ENCODE data around the gene SMCO2. TPM values are rescaled to one million over a fixed set of nuclear protein-coding genes. Genes with fewer than 3 reads are reported as not detected.

Gene SMCO2
- total RNA-seq, 2 donors from 2014 or later = 0.41 TPM; not detected in 1

DNA sequence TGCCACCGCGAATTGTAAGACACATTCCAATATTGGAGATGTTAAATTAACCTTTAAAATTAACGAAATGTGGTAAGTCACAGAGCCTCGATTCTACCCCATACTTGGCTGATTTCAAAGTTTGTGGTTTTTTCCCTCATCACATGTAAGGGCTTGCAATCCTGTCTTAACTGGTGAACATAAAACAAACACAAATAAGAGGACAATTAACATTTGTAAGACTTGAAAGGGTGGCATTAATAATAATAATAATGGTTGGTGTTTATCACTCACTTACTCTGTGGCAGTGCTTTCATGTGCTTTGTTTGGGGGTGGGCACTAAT, 104.1 kb downstream of the SMCO2 start:
- TF ChIP-seq POLR2AphosphoS5 (IDR thresholded peaks at IDR 0.05) = no peak
- WGBS = 40% methylated on average over 4 of the region's 4 CpGs
- no peak for DNase-seq (ENCODE audit: low spot score)
- peak overlapping the region in 1 of 2 donors; percentile 57 for H3K27ac ChIP-seq
- H3K36me3 ChIP-seq = no peaks in the 10 kb centered on the region
- H3K4me3 ChIP-seq = no peak overlapping the region
- no peaks in the 10 kb centered on the region for H3K9me3 ChIP-seq
- H3K27me3 ChIP-seq (replicated peaks; ENCODE audit: insufficient read depth) = no peaks in the 10 kb centered on the region
- intact Hi-C loops (cut with DNase I) = no loop called here
- peaks cover 11% of the 10 kb centered on the region for H3K4me1 ChIP-seq (replicated peaks)

DNA sequence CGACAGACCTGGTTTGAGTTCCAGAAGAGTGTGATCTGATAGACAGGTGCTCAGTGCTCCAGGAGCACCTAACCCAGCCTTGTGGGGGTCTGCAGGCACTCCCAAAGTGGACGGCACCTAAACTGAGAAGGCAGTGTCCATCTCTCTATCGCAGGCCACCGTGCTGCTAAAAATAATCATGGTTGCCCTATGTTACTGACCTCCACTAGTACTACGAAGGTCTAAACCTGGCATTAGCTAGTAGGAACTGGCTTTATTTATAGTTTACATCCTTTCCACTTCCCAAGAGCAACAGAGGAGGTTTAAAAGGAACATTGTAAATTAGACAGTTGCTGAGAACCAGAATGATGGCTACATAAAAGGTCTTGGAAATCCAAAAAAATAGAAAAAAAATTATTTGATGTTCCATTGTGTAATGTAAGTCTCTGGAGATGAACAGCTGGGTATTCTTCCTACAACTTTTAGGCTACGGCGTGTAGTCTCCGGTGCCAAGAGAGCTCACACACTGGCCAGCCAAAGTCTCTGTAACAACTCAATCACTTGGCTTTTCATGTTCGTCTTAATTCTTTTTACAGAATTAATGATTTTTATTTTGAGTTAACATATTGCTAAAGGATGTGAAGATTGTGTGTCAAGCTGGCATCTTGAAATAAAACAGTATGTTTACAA, 104.8 kb downstream of the SMCO2 start:
- Histone ChIP-seq H3K9me3 (no peaks in the 10 kb centered on the region), H3K27ac (peak overlapping the region; percentile 26 to 42), H3K4me1 (replicated peaks) (peaks cover 15% of the 10 kb centered on the region), H3K27me3 (replicated peaks; ENCODE audit: insufficient read depth) (no peaks in the 10 kb centered on the region), H3K36me3 (no peaks in the 10 kb centered on the region), H3K4me3 (no peak overlapping the region)
- TF ChIP-seq CTCF (IDR thresholded peaks at IDR 0.05) (no peak), POLR2A (IDR thresholded peaks at IDR 0.05) (no peak), POLR2AphosphoS5 (IDR thresholded peaks at IDR 0.05) (no peak)
- intact Hi-C loops (cut with DNase I) = no loop called here
- 41% methylated on average over 9 of the region's 9 CpGs for WGBS
- DNase-seq (ENCODE audit: low spot score) = no peak

Other genes with a start within 250 kb of the SMCO2 start
- 10 to 100 TPM; 25.3 to 37.1 TPM for gene STK38L, start 202.4 kb upstream of the SMCO2 start, total RNA-seq
- 1 to 10 TPM; 2.0 to 2.5 TPM for gene BMAL2, start 113.9 kb upstream of the SMCO2 start, total RNA-seq
- 100 to 1,000 TPM in 1 of 2 donors, 10 to 100 TPM in 1; 61.3 to 121 TPM for gene PPFIBP1, start 77.5 kb downstream of the SMCO2 start, total RNA-seq
- 1 to 10 TPM in 1 of 2 donors, under 1 TPM in 1; 0.18 to 2.4 TPM for gene REP15, start 249.7 kb downstream of the SMCO2 start, total RNA-seq

Data from prostate gland (tissue), 2 donors.